ENCODE data around the gene TRPM3. TPM values are rescaled to one million over a fixed set of nuclear protein-coding genes. Genes with fewer than 3 reads are reported as not detected.

TRPM3 gene
- total RNA-seq, 4 donors from 2014 or later: under 0.01 to 0.26 (median under 0.01) TPM

- H3K27me3 ChIP-seq: no peaks in the 10 kb centered on the region
- no peak for DNase-seq
- no peak overlapping the region for H3K4me3 ChIP-seq
- no peak for TF ChIP-seq POLR2A (IDR thresholded peaks at IDR 0.05)
- no peak overlapping the region for H3K27ac ChIP-seq
- H3K9me3 ChIP-seq: no peaks in the 10 kb centered on the region
- WGBS, 2 donors: 0 to 81% methylated on average over 1 of the region's 1 CpG
- no peaks in the 10 kb centered on the region for H3K4me1 ChIP-seq
- intact Hi-C loops (cut with DNase I): no loop called here
- H3K36me3 ChIP-seq: no peaks in the 10 kb centered on the region
Measured at GRCh38 chr9:70811638-70812037, 309.8 kb downstream of the TRPM3 start.

GRCh38 chr9:70806875-70807274, 314.5 kb downstream of the TRPM3 start:
- Histone ChIP-seq H3K27ac (no peak overlapping the region), H3K27me3 (no peaks in the 10 kb centered on the region), H3K36me3 (no peaks in the 10 kb centered on the region), H3K4me3 (no peak overlapping the region), H3K4me1 (no peaks in the 10 kb centered on the region), H3K9me3 (no peaks in the 10 kb centered on the region)
- WGBS, 2 donors: 53 to 63% methylated on average over 2 of the region's 2 CpGs
- DNase-seq: no peak
- intact Hi-C loops (cut with DNase I): no loop called here
- no peak for TF ChIP-seq POLR2A (IDR thresholded peaks at IDR 0.05)
- TF ChIP-seq CTCF (IDR thresholded peaks at IDR 0.05): no peak

- TF ChIP-seq CTCF (IDR thresholded peaks at IDR 0.05) (no peak), POLR2A (IDR thresholded peaks at IDR 0.05) (no peak)
- H3K4me3 ChIP-seq: no peak overlapping the region
- H3K36me3 ChIP-seq: no peaks in the 10 kb centered on the region
- intact Hi-C loops (cut with DNase I): no loop called here
- no peak for DNase-seq
- H3K27ac ChIP-seq: no peak overlapping the region
- WGBS, 2 donors: 58 to 67% methylated on average over 6 of the region's 6 CpGs
- no peaks in the 10 kb centered on the region for H3K4me1 ChIP-seq
- no peaks in the 10 kb centered on the region for H3K9me3 ChIP-seq
- H3K27me3 ChIP-seq: no peaks in the 10 kb centered on the region
Measured at GRCh38 chr9:70805949-70806348, 315.5 kb downstream of the TRPM3 start.

GRCh38 chr9:70802758-70803436, 318.5 kb downstream of the TRPM3 start:
- Histone ChIP-seq H3K9me3 (no peaks in the 10 kb centered on the region), H3K27ac (no peak overlapping the region), H3K36me3 (no peaks in the 10 kb centered on the region), H3K4me3 (no peak overlapping the region), H3K27me3 (no peaks in the 10 kb centered on the region), H3K4me1 (no peaks in the 10 kb centered on the region)
- no peak for DNase-seq
- TF ChIP-seq POLR2A (IDR thresholded peaks at IDR 0.05): no peak
- no peak for TF ChIP-seq CTCF (IDR thresholded peaks at IDR 0.05)
- intact Hi-C loops (cut with DNase I): no loop called here
- WGBS, 2 donors: 73 to 79% methylated on average over 6 of the region's 6 CpGs

- 0 to 4% methylated on average over 1 of the region's 1 CpG for WGBS, 2 donors
- Histone ChIP-seq H3K27ac (no peak overlapping the region), H3K36me3 (no peaks in the 10 kb centered on the region), H3K4me1 (no peaks in the 10 kb centered on the region), H3K9me3 (no peaks in the 10 kb centered on the region), H3K4me3 (no peak overlapping the region), H3K27me3 (no peaks in the 10 kb centered on the region)
- intact Hi-C loops (cut with DNase I): no loop called here
- no peak for DNase-seq
- TF ChIP-seq POLR2A (IDR thresholded peaks at IDR 0.05) (no peak), CTCF (IDR thresholded peaks at IDR 0.05) (no peak)
Measured at GRCh38 chr9:70802206-70802605, 319.2 kb downstream of the TRPM3 start.

Data from esophagus squamous epithelium (tissue), 5 donors.